MG63 (cell line): ENCODE data around the gene WDCP. TPM values are rescaled to one million over a fixed set of nuclear protein-coding genes. Genes with fewer than 3 reads are reported as not detected.
"Not testable (repeated sequence)": the region's sequence is repeated elsewhere in the genome, so short reads cannot be mapped to it uniquely, and the experiment has no call there.

Experiments
- DNase-seq: peaks from one replicate; pipeline ENCODE4 v3.0.0-alpha.2; 2020
- H3K27me3 ChIP-seq: fragments of 250-450 bp; sonication (Bioruptor Pico); 2 replicates; pipeline ENCODE4 v1.5.1; 2020; ENCODE audit warnings: mild to moderate bottlenecking, moderate library complexity
- H3K36me3 ChIP-seq: fragments of 250-450 bp; sonication (Bioruptor Pico); 2 replicates; pipeline ENCODE4 v1.5.1; 2020; ENCODE audit warnings: mild to moderate bottlenecking, moderate library complexity
- H3K4me3 ChIP-seq: fragments of 250-450 bp; sonication (Bioruptor Pico); 2 replicates; pipeline ENCODE4 v1.5.1; 2020; ENCODE audit warnings: mild to moderate bottlenecking, moderate library complexity
- H3K9me3 ChIP-seq: fragments of 250-450 bp; sonication (Bioruptor Pico); 2 replicates; pipeline ENCODE4 v1.5.1; 2020; ENCODE audit warnings: mild to moderate bottlenecking, moderate library complexity
- total RNA-seq: library from RNA; depleted of rRNA; stranded (reverse); fragments of >200 nt; shearing (Covaris generic); gene quantifications from 2 replicates; pipeline ENCODE4 v1.2.3, GENCODE V29; 2014; ENCODE audit warnings: low replicate concordance

The WDCP gene
- total RNA-seq, 1 experiment from 2014 or later: 12.2 TPM

- Histone ChIP-seq H3K4me3 (peak overlapping the region; percentile 78), H3K36me3 (peaks cover 6% of the 10 kb centered on the region), H3K9me3 (no peaks in the 10 kb centered on the region), H3K27me3 (no peaks in the 10 kb centered on the region)
- DNase-seq: no peak
Observed at GRCh38 chr2:24045511-24046508, 1.4 kb downstream of the WDCP start.

- peaks cover 23% of the 10 kb centered on the region for H3K36me3 ChIP-seq
- not testable (repeated sequence) for H3K4me3 ChIP-seq, H3K27me3 ChIP-seq, DNase-seq, H3K9me3 ChIP-seq
Observed at GRCh38 chr2:24043133-24043532, 4.1 kb downstream of the WDCP start.

GRCh38 chr2:24040511-24040910 is 6.7 kb downstream of the WDCP start:
- Histone ChIP-seq H3K9me3 (no peaks in the 10 kb centered on the region), H3K27me3 (no peaks in the 10 kb centered on the region), H3K36me3 (peaks cover 33% of the 10 kb centered on the region), H3K4me3 (no peak overlapping the region)
- no peak for DNase-seq

GRCh38 chr2:24038786-24039499 is 8.2 kb downstream of the WDCP start:
- Histone ChIP-seq H3K27me3 (no peaks in the 10 kb centered on the region), H3K36me3 (peaks cover 30% of the 10 kb centered on the region), H3K9me3 (no peaks in the 10 kb centered on the region), H3K4me3 (no peak overlapping the region)
- DNase-seq: no peak

- Histone ChIP-seq H3K9me3 (no peaks in the 10 kb centered on the region), H3K36me3 (peaks cover 34% of the 10 kb centered on the region), H3K27me3 (no peaks in the 10 kb centered on the region), H3K4me3 (no peak overlapping the region)
- no peak for DNase-seq
Observed at GRCh38 chr2:24026233-24026632, 21.0 kb downstream of the WDCP start.

- peaks cover 28% of the 10 kb centered on the region for H3K36me3 ChIP-seq
Observed at GRCh38 chr2:24024996-24025663, 22.1 kb downstream of the WDCP start.

GRCh38 chr2:24024018-24024417 is 23.2 kb downstream of the WDCP start:
- no peak overlapping the region for H3K4me3 ChIP-seq
- peaks cover 17% of the 10 kb centered on the region for H3K36me3 ChIP-seq
- no peaks in the 10 kb centered on the region for H3K9me3 ChIP-seq
- no peak for DNase-seq
- no peaks in the 10 kb centered on the region for H3K27me3 ChIP-seq

More at GRCh38 chr2:24024996-24025663, 22.1 kb downstream of the WDCP start:
- H3K9me3 ChIP-seq: no peaks in the 10 kb centered on the region
- H3K4me3 ChIP-seq: no peak overlapping the region
- no peak for DNase-seq
- H3K27me3 ChIP-seq: no peaks in the 10 kb centered on the region

- DNase-seq: no peak
- H3K27me3 ChIP-seq: no peaks in the 10 kb centered on the region
- H3K9me3 ChIP-seq: no peaks in the 10 kb centered on the region
- H3K36me3 ChIP-seq: peaks cover 13% of the 10 kb centered on the region
- no peak overlapping the region for H3K4me3 ChIP-seq
Observed at GRCh38 chr2:24022975-24023575, 24.1 kb downstream of the WDCP start.

DNA sequence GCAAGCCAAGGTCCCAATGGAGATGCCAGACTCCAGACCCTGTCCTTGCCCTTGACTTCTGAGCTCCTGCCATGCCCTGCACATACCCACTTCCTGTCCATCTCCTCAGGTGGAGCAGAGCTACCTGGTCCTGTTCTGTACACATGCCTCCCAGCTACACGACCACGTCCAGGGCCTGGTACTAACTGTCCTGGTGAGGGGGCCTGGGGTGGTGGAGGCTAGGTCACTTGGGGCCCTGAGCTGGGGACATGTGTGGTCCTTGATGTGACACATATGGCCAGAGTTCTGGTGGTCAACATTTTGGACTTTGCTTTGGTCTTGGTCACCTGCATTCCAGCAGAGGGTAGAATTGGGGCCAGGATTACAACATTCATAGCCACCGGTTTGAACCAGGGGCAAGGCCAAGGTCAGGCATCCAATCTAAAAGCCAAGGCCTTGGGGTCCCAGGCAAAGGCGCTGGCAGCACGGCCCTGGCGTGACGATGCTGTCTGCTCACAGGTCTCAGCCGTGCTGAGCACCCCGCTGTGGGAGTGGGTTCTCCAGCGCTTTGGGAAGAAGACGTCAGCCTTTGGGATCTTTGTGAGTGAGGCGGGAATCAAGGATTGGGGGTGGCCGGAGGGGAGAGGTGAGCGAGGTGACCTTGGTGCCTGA is 24.7 kb downstream of the WDCP start:
- DNase-seq: no peak
- H3K9me3 ChIP-seq: no peaks in the 10 kb centered on the region

DNA sequence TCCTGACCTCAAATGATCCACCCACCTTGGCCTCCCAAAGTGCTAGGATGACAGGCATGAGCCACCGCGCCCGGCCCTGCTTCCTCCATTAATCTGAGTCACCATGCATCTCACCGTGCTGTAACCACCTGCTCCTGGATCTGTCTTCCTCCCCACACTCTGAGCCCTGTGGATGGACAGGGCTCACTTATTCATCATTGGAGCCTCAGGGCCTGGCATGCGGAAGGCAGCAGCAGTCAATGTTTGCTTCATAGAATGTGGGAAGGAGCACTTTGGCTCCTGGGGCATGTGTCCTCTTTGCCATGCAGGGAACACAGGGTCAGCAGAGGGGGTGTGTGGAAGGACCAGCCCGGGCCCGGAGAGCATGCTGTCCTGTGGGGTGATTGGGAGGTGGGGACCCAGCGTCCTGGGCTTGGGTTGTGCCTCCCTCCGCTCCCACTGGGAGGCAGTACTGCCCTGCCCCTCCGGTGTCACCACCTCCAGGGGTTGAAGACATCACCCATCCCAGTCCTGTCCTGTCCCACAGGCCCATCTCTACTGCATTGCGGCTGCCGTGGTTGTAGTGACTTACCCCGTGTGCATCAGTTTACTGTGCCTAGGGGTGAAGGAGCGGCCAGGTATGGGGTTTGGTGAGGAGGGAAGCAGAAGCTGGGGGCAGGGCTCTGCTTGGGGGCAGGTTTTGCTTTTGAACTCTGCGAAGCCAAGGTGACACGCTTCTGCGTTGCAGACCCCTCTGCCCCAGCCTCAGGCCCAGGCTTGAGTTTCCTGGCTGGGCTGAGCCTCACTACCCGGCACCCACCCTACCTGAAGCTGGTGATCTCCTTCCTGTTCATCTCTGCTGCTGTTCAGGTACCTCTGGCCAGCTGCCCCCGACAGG is 25.8 kb downstream of the WDCP start:
- Histone ChIP-seq H3K27me3 (no peaks in the 10 kb centered on the region), H3K4me3 (no peak overlapping the region), H3K9me3 (no peaks in the 10 kb centered on the region), H3K36me3 (peaks cover 9% of the 10 kb centered on the region)
- peak; percentile 27 for DNase-seq

More for the DNA sequence above, 24.7 kb downstream of the WDCP start:
- Histone ChIP-seq H3K36me3 (peaks cover 13% of the 10 kb centered on the region), H3K4me3 (no peak overlapping the region), H3K27me3 (no peaks in the 10 kb centered on the region)

- no peak for DNase-seq
- Histone ChIP-seq H3K4me3 (no peak overlapping the region), H3K27me3 (no peaks in the 10 kb centered on the region), H3K36me3 (peaks cover 7% of the 10 kb centered on the region), H3K9me3 (no peaks in the 10 kb centered on the region)
Observed at GRCh38 chr2:24020244-24020643, 26.9 kb downstream of the WDCP start.

DNA sequence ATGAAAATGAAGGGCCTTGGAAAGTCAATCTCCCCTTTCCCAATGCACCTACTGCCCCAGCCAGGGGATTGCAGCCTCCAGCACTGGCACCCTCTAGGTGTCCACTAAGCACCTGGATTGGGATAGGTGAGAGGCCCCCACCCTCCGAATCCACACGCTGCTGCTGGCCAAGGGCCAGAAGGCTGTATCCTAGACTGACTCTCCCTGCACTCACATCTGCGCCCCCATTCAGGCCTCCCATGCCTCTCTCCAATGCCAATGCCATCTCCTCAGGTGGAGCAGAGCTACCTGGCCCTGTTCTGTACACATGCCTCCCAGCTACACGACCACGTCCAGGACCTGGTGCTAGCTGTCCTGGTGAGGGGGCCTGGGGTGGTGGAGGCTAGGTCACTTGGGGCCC is 27.5 kb downstream of the WDCP start:
- H3K4me3 ChIP-seq: no peak overlapping the region
- no peaks in the 10 kb centered on the region for H3K9me3 ChIP-seq
- no peak for DNase-seq
- H3K36me3 ChIP-seq: peaks cover 6% of the 10 kb centered on the region
- no peaks in the 10 kb centered on the region for H3K27me3 ChIP-seq

GRCh38 chr2:24018241-24018640 is 28.9 kb downstream of the WDCP start:
- Histone ChIP-seq H3K4me3 (no peak overlapping the region), H3K9me3 (no peaks in the 10 kb centered on the region)
- no peak for DNase-seq

GRCh38 chr2:24017711-24018110 is 29.5 kb downstream of the WDCP start:
- H3K9me3 ChIP-seq: no peaks in the 10 kb centered on the region
- DNase-seq: no peak
- H3K27me3 ChIP-seq: no peaks in the 10 kb centered on the region
- H3K36me3 ChIP-seq: peaks cover 3% of the 10 kb centered on the region; the same call in 1 of the 2 replicates
- H3K4me3 ChIP-seq: no peak overlapping the region

More at GRCh38 chr2:24018241-24018640, 28.9 kb downstream of the WDCP start:
- H3K27me3 ChIP-seq: no peaks in the 10 kb centered on the region
- peaks cover 3% of the 10 kb centered on the region; the same call in 1 of the 2 replicates for H3K36me3 ChIP-seq
